HG03103 (cell line): ENCODE data around the gene ACADSB.

Source experiments
- ATAC-seq: cut with Tn5 transposase; IDR thresholded peaks from one replicate; pipeline ENCODE4 v1.9.1; 2021; ENCODE audit warnings: low read depth; ENCODE audit not compliant: unreplicated experiment

The ACADSB gene

DNA sequence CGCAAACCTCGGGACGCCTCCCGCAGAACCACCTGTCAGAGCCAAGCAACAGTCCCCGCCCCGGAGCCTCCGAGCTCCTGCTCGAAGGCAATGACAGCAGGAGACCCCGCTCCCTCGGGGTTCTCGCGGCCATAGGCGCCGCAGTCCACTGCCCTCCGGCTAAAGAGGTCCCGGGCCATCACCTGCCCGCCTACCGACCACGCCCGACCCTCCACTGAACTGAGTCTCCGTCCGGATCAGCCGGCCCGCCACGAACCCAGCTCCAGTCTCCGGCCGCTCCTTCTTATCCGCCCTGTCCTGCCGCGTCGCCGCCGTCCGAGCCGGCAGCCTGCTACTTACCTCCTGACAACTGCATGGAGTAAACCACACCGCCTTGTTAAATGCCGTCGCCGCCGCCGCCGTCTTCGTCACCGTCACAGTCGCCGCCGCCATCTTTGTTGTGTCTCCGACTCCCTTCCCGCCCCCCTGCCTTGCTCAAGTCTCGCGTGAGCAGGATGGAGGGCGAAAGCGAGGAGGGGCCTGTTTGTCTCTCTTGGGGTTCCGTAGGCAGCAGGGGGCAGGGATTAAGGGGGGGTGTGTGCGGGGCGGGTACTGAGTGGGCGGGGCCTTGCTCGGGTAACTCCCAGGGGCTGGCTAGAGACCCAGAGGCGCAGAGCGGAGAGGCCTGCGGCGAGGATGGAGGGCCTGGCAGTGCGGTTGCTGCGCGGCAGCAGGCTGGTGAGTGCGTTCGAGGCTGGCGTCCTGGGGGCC is at the start of gene ACADSB, which contains the start of gene IKZF5:
Gene ACADSB, plus strand, starts transcription at position 652 of the 750 bp plus-strand sequence. Its CDS starts 24 bp downstream, at position 676.
Gene IKZF5, minus strand, starts transcription at position 441 of the 750 bp plus-strand sequence. CDS start 10,170 bp downstream, outside the sequence.
- ATAC-seq = peak; percentile 73

DNA sequence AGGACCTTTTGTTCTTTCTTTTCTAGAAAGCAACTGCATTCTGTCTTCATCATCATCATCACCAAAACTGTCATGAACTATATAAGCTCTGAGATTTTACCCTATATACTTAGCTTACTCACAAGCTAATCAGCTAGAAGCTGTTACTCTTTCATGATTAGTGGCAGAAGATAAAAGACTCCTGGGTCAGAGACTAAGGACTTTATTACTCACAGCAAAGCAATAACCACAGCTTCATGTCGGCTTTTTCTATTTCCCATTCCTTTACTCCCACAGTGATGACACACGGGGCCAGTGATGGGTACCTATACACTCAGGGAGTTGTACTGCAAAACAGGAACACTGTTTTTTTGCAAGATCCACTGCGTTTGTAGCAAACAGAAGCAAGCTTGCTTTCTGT is 46.4 kb upstream of the ACADSB start:
- no peak for ATAC-seq

DNA sequence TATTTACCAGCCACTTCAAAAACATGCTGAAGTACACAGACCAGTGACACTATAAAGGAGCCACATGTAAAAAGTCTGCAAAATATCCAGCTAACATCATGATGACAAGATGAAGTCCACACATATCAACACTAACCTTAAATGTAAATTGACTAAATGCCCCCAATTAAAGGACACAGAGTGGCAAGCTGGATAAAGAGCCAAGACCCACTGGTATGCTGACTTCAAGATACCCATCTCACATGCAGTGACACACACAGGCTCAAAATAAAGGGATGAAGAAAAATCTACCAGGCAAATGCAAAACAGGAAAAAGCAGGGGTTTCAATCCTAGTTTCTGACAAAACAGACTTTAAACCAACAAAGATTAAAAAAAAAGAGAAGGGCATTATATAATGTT is 41.9 kb upstream of the ACADSB start:
- no peak for ATAC-seq

DNA sequence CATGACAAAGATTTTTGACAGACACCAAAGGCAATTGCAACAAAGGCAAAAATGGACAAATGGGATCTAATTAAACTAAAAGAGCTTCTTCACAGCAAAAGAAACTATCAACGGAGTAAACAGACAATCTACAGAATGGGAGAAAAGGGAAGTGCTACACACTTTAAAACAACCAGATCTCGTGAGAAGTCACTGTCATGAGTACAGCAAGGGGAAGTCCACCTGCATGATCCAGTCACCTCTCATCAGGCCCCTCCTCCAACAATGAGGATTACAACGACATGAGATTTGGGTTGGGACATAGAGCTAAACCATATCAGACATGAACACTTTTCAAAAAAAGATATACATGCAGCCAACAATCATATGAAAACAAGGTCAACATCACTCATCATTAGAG is 40.1 kb upstream of the ACADSB start:
- no peak for ATAC-seq

DNA sequence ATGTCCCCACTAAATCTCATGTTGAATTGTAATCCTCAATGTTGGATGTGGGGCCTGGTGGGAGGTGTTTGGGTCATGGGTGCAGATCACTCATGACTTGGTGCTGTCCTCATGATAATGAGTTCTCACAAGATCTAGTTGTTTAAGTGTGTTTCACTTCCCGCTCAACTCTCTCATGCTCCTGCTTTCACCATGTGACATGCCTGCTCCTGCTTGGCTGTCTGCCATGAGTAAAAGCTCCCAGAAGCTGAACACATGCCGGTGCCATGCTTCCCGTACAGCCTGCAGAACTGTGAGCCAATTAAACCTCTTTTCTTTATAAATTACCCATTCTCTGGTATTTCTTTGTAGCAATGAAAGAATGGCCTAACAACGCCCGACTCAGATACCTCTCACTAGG is 34.8 kb upstream of the ACADSB start:
- no peak for ATAC-seq

DNA sequence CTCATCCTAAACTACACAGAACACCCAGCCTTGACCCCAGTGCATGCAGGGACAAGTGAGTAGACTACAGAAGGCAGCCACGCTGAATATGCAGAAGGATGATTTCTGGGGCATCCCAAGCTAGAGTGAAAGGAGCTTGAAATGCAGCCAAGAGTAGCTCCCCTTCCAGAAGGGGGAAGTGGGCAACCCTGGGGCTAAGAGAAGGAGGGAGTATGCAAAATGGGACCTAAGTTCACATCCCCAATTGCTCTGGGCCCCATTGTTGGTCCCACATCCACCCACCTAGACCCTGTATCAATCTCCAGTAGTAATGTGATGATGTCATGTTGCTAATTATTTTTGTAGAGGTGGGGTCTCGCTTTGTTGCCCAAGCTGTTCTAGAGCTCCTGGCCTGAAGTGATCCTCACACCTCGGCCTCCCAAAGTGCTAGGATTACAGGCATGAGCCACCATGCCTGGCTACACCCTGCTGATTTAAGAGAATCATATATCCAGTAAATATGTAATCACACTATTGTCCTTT is 34.2 kb upstream of the ACADSB start:
- ATAC-seq = no peak

DNA sequence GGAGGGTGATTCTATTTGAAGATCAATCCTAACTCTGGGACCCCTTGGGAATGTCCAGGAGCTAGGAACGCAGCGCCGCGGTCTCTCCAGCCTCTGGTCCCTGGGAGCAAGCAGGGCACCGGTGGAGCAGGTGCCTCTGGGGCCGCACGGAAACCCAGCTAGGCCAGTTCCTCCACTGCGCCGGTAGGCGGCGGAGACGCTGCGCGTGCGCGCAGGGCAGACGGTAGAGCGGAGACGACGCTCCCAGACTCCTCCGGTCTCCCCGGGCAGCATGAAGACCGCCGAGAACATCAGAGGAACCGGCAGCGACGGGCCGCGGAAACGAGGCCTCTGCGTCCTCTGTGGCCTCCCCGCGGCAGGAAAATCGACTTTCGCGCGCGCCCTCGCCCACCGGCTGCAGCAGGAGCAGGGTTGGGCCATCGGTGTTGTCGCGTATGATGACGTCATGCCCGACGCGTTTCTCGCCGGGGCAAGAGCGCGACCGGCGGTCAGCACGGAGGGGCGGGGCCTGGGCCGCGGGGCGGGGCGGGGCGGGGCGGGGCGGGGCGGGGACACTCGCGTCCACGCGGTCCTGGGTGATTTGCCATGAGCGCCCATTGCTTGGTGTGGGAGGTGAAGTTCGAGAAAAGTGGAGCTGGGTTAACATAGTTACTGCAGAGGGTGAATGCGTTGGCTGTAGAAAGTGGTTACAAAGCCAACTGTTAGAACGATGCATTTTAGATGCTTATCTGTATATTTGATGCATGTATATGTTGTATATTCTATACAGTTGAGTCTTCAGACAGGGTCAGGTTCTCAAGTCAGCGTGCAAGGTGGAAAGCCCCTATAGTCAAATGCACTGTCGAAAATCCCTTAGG is 28.4 kb upstream of the ACADSB start, which contains the start of gene PSTK:
Gene PSTK, plus strand, starts transcription at position 193 of the 857 bp plus-strand sequence. Its CDS starts 79 bp downstream, at position 272.
- ATAC-seq = peak; percentile 88

DNA sequence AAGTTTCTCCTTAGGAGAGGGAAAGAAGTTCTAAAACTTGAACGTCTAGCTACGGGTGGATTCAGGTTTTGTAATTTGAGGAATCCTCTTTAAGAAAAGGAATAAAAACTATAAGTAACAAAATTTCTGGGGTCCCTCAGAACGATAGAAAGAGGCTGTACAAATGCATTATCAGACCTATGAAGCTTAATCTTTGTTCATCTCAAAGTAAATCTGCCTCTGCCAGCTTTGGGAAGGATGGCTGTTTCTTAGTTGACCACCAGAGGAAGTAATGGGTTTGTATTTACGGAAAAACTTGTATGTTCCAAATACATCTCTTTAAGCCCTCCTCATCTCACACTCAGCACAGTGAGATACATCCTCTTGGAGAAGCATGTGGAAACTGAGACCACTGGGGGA is 27.7 kb upstream of the ACADSB start:
- no peak for ATAC-seq

DNA sequence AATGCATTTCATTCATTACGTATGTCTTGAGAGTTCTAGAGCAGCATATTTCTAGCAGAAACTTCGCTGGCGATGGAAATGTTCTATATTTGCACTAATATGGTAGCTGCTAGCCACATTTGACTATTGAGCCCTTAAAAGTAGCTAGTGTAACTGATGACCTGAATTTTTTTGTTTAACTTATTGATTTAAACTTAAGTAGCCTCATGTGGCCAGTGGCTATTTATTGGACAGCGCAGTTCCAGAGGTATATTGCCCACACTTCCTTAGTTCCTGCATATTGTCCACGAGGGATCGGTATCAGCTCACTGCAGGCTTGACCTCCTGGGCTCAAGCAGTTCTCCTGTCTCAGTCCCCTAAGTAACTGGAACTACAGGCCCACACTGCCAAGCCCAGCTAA is 24.9 kb upstream of the ACADSB start:
- no peak for ATAC-seq

DNA sequence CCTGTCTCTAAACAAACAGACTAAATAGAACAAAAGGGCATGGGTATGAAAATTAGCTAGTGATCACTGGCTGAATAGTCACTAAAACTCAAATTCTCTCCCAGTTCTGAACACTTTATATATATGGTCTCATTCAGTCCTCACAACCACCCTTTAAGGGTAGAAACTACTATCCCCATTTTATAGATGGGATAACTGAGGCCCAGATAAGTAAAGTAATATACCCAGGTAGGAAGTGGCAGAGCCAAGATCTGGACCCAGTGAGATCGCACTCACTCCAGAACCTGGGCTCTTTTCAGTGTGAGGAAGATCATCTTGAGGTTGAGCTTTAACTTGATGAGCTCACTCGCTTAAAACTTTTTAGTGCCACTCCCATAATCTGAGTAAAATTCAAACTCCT is 24.1 kb upstream of the ACADSB start:
- ATAC-seq = no peak

DNA sequence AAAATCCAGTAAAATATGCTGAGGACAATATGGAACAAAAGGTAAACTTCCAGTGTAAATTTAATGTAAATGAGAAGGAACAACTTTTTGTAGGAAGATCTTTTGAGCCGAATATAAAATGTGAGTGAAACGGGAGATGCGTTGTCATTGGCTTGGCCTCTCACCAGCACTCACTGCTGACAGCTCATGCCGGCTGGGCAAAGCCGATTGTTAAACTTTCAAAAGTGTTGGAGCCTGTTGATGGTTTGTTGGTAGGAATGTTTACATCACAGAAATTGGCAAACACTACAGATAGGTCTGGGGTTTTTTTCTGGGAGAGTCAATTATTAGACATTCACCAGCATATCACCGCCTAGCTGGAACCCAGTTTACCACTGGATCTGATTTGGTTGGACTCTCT is 22.5 kb upstream of the ACADSB start:
- no peak for ATAC-seq

DNA sequence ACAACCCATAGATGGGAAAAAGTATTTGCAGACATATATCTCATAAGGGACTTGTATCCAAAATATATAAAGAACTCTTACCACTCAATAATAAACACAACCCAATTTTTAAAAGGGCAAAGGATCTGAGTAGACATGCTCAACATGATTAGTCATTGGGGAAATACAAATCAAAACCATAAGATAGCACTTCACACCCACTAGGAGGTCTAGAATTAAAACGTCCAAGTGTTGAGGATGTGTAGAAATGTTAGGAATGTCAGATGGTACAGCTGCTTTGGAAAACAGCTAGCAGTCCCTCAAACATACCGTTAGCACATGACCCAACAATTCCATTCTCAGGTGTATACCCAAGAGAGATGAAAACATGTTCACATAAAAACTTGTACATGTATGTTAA is 20.3 kb upstream of the ACADSB start:
- no peak for ATAC-seq

DNA sequence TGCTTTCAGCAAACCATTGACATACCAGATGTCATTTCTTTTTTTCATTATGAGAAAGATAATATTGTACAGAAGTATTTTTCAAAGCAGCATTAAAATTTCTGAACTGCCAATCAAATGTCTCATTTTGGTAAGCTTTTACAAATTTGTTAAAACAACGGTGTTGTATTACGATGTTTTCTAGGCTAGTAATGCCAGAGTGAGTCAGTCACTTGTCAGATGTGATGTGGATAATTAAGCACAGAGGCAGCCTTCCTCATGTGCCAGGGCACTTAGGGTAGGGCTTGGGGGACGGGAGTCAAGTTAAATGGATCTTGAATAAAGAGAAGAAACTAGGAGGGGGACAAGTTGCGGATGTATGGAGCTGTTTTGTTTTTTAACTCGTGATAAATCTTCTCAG is 18.5 kb upstream of the ACADSB start:
- no peak for ATAC-seq

DNA sequence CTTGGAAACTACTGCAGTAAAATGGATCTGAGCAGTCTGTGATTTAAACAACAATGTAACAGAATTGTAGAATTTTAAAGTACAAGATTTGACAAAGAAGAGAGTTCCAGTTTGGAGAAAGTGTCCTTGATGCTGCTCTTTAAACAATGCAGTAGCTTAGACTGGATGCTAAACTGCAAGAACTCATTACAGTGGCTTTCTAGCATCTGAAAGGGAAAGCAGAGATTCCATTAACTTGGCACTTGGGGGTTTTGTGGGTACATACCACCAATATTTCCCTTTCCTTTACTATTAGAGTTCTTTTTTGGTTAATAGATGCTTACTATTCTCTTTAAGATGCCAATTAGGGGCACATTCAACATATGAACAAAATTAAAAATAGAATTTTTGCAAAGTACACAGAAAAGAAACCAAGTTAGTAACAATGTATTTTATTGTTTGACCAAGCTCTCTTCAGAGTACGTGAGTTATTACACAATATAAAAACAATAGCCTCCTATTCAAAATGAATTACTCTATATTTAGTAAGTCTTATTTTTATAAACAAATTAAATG is 16.7 kb upstream of the ACADSB start:
- no peak for ATAC-seq

DNA sequence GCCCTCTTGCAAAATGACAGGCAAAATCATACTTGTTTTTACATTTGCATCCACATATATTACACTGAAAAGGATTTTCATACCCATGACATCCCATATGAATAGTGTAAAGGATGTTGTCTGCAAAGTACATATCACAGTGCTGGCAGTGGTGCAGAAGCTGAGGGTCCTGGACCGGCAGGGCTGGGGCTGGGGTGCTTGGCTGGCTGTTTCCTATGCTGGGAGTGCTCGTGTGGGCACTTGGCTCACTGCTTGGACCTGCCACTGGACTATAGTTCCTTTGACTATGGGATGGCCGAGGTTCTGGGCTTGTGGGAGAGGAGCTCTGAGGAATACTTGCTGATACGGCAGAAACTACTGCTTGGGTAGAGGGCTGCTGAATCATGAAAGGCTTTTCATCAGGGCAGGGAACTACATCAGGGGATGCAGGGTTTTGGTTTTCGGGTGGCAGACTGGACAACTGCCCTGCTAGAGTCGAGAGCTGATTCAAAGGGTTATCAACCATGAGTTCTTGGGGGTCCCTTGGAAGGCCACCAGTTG is 14.9 kb upstream of the ACADSB start:
- no peak for ATAC-seq

DNA sequence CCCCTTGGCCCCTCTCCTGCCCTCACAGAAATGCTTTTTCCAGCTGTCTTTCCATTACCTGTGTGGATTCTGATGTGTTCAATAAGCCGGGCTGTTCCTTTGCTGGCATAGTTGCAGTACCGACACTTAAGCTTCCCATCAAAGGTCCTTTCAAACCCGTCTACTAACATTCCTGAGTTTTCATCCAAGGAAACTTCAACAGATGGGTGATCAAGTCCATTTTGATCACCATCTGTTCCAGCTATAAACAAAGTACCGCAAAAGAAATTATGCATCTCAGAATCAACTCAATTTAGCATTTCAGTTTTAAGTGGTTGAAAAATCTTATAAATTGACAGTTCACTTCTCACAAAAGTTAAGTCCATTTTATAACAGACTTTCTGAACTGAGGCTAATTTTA is 12.9 kb upstream of the ACADSB start:
- ATAC-seq = no peak

DNA sequence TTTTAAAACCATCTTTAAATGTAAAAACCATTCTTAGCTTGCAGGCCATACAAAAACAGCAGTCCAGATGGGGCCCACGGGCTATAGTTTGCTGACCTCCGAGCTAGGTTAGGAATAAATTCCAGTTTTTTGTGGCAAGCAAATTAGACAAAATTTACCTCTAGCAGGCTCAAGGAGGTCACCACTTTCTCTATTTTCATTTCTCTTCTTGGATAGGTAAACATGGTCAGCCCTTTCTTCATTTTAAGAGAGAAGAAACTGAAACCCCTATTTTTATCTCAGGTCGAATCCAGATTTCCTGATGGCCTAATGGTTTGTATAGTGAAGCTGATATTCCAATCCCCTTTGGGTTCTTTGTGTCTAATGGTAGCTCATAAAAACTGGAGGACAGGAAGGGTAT is 10.9 kb upstream of the ACADSB start:
- no peak for ATAC-seq

DNA sequence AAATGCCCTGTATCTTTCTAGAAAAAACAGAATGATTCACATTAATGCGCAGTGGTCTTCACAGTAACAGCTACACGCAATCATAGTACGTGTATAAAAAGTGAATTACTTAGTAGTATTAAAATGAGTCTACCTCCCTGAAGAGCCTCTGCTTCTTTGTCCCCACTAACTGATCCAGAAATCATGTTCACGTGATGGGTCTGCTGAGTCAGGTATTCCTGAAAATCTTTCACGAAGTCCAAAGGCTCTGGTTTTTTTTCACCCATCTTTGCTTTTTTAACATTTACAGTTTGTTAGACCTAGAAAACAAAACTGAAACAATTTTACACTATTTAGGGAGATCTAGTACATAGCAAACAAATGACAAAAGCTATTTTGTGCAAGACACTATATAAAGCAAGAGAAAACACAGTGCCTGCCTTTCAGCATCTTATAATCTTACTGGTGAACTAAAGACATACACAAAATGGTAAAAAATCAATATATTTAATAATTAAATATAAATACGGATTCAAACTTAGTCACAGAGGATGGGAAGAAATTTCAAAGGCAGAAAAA is 10.4 kb upstream of the ACADSB start:
- no peak for ATAC-seq

DNA sequence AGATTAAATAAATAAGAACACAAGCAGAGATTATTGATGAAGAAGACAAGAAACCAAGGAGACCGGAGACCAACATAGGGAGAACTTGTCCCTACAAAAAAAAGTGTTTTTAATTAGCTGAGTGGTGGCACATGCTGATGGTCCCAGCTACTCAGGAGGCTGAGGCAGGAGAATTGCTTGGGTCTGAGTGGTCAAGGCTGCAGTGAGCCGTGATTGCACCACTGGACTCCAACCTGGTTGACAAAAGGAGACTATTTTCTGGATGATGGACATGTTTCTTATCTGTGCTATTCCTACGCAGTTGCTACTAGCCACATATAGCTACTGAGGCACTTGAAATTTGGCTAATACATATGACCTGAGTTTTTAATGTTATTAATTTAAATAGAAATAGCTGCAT is 9.9 kb upstream of the ACADSB start:
- no peak for ATAC-seq

DNA sequence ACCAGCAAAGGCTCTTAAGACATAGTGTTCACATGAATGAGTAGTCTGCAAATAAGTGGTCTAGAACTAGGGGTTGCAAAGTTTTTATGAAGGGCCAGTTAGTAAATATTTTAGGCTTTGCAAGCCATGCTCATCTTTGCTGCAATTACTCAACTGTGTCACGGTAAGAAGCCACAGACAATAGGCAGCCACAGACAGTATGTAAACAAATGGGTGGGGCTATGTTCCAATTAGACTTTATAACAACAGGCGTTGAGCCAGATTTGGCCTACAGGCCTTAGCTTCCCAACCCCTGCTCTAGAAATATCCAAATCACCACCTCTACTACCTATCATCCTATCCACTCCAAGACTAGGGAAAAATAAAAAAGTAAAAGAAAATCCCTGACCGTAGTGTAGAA is 9.5 kb upstream of the ACADSB start:
- no peak for ATAC-seq

DNA sequence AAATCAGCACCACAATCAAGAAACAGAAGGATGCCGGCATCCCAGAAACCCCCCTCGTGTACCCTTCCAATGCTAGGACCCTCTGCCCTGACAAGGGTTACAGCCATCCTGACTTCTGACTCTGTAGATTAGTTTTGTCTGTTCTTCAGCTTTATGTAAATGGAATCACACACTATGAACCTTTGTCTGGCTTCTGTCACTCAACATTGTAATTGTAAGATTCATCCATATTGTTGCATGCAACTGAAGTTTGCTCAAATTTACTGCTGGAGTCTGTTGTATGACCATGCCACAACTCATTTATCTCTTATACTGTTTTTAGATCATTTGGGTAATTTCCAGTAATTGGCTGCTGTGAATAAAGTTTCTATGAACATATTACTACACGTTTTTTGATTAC is 8.7 kb upstream of the ACADSB start:
- no peak for ATAC-seq
